Stomach (tissue), 9 donors: Measurements from ENCODE around the gene NPB. TPM values are rescaled to one million over a fixed set of nuclear protein-coding genes. Genes with fewer than 3 reads are reported as not detected.

ENCODE experiments used
- DNase-seq, 2 donors: peaks; one replicate each; pipeline versions ENCODE4 v3.0.0 to v3.0.0-alpha.2; 2013 to 2019
- H3K27ac ChIP-seq, 5 donors: fragments of 200-600 bp in 4 of 5; sonication (generic) in 4 of 5; one replicate each; pipeline ENCODE4 v1.5.1; 2013 to 2019; ENCODE audit warnings: mild to moderate bottlenecking in 1 of 5, moderate library complexity in 1 of 5
- H3K27me3 ChIP-seq, 3 donors: fragments of 200-600 bp; sonication (generic); one replicate each; pipeline ENCODE4 v1.5.1; 2017 to 2019; ENCODE audit warnings: mixed run types in 1 of 3
- H3K36me3 ChIP-seq, 4 donors: fragments of 200-600 bp; sonication (generic); 1 replicate in 3 of 4; 2 replicates in 1 of 4; pipeline ENCODE4 v1.5.1; 2016 to 2019
- H3K4me1 ChIP-seq, 4 donors: fragments of 200-600 bp; sonication (generic); one replicate each; pipeline ENCODE4 v1.5.1; 2016 to 2019
- H3K4me3 ChIP-seq, 4 donors: fragments of 200-600 bp; sonication (generic) in 3 of 4; one replicate each; pipeline ENCODE4 v1.5.1; 2016 to 2019; ENCODE audit warnings: mild to moderate bottlenecking in 1 of 4
- H3K9me3 ChIP-seq, 4 donors: fragments of 200-600 bp; sonication (generic); one replicate each; pipeline ENCODE4 v1.5.1; 2016 to 2019
- CTCF ChIP-seq, 7 experiments: fragments of 450-650 bp in 4 of 7; fragments of 200-600 bp in 3 of 7; sonication (generic) in 3 of 7; IDR thresholded peaks; one replicate each; pipeline ENCODE4 v1.5.1; 2016 to 2019; ENCODE audit warnings: antibody characterized with exemption in 7 of 7, control low read depth in 2 of 7, mild to moderate bottlenecking in 1 of 7
- EP300 ChIP-seq: sonication (generic); formaldehyde crosslinking; IDR thresholded peaks from one replicate; pipeline ENCODE4 v1.6.1; 2017; ENCODE audit warnings: antibody characterized with exemption
- POLR2A ChIP-seq, 4 donors: fragments of 450-650 bp; IDR thresholded peaks; one replicate each; pipeline ENCODE4 v1.6.1; 2016; ENCODE audit warnings: antibody characterized with exemption in 4 of 4, control low read depth in 2 of 4, mild to moderate bottlenecking in 1 of 4, moderate library complexity in 1 of 4
- POLR2AphosphoS5 ChIP-seq, 3 donors: sonication (generic); formaldehyde crosslinking; IDR thresholded peaks; one replicate each; pipeline ENCODE4 v1.6.1; 2016; ENCODE audit warnings: antibody characterized with exemption in 3 of 3
- WGBS, 5 donors: extraction: QIAGEN DNeasy Blood & Tissue Kit in 3 of 5; methylation state at CpG; one replicate each; pipeline versions ENCODE4 v1.1.5 to v1.1.7; 2013 to 2018; 5-methylcytosine and 5-hydroxymethylcytosine counted together
- intact Hi-C: fragments of 100-400 bp; cut with DNase I; formaldehyde crosslinking; loops from one replicate; pipeline ENCODE4 v1.15.1; 2023; ENCODE audit warnings: low total_unique reads
- polyA plus RNA-seq, 3 donors: library from polyadenylated mRNA; stranded (reverse); fragments of 200-250 nt; gene quantifications; one replicate each; pipeline ENCODE4 v1.2.3, GENCODE V29; 2013
- total RNA-seq, 5 donors: library from RNA; depleted of rRNA; stranded (reverse); fragments of >200 nt; gene quantifications; one replicate each; pipeline versions ENCODE4 v1.1.0 to v1.2.3, GENCODE V29; 2014 to 2016
- donor health status: healthy with polysubstance abuse.
- donor health status: Bipolar disorder and iron deficiency.
- donor health status: healthy.

NPB gene
- total and polyA plus RNA-seq, 8 donors = 0.83 to 2.0 (median 1.2) TPM; not detected in 4

GRCh38 chr17:81863123-81863675, 38.8 kb upstream of the NPB start:
- intact Hi-C loops = no loop called here
- Histone ChIP-seq H3K27me3 (no peaks in the 10 kb centered on the region), H3K36me3 (peaks cover 7 to 31% (median 28%) of the 10 kb centered on the region in 4 donors), H3K4me1 (peaks cover 66 to 87% (median 84%) of the 10 kb centered on the region in 4 donors), H3K27ac (peak overlapping the region in 4 of 5 donors; percentile 32 to 99 (median 99)), H3K9me3 (no peaks in the 10 kb centered on the region), H3K4me3 (peak overlapping the region in 1 of 4 donors; percentile 4)
- no peak for DNase-seq
- 60 to 69% (median 63%) methylated on average over 6 of the region's 6 CpGs for WGBS, 5 donors
- TF ChIP-seq POLR2AphosphoS5 (IDR thresholded peaks at IDR 0.05) = no peak

- Histone ChIP-seq H3K4me1 (peaks cover 66 to 87% (median 84%) of the 10 kb centered on the region in 4 donors), H3K27me3 (no peaks in the 10 kb centered on the region), H3K36me3 (peaks cover 13 to 31% (median 29%) of the 10 kb centered on the region in 4 donors), H3K9me3 (no peaks in the 10 kb centered on the region), H3K4me3 (no peak overlapping the region), H3K27ac (peak overlapping the region; percentile 31 to 99 (median 99))
- no peak for DNase-seq
- TF ChIP-seq POLR2AphosphoS5 (IDR thresholded peaks at IDR 0.05) (no peak), CTCF (IDR thresholded peaks at IDR 0.05) (no peak), EP300 (no peak), POLR2A (IDR thresholded peaks at IDR 0.05) (no peak)
- intact Hi-C loops = no loop called here
- WGBS, 5 donors = 60 to 68% (median 64%) methylated on average over 8 to 9 of the region's 9 CpGs
Measured at GRCh38 chr17:81863833-81864768, 37.9 kb upstream of the NPB start.

- Histone ChIP-seq H3K4me1 (peaks cover 72 to 91% (median 89%) of the 10 kb centered on the region in 4 donors), H3K27ac (peak overlapping the region; percentile 92 to 100 (median 98)), H3K9me3 (no peaks in the 10 kb centered on the region), H3K36me3 (peaks cover 22 to 38% (median 36%) of the 10 kb centered on the region in 4 donors), H3K27me3 (no peaks in the 10 kb centered on the region), H3K4me3 (no peak overlapping the region)
- intact Hi-C loops = no loop called here
- TF ChIP-seq EP300 = no peak
- TF ChIP-seq CTCF (IDR thresholded peaks at IDR 0.05) = no peak
- no peak for TF ChIP-seq POLR2A (IDR thresholded peaks at IDR 0.05)
- TF ChIP-seq POLR2AphosphoS5 (IDR thresholded peaks at IDR 0.05) = no peak
- 72 to 84% (median 81%) methylated on average over 8 of the region's 8 CpGs for WGBS, 5 donors
- DNase-seq = no peak
Measured at GRCh38 chr17:81865358-81865732, 36.7 kb upstream of the NPB start.

- H3K27ac ChIP-seq = peak overlapping the region; percentile 92 to 100 (median 98)
- TF ChIP-seq POLR2AphosphoS5 (IDR thresholded peaks at IDR 0.05) = peak in 2 of 3 donors; percentile 77 to 92
- TF ChIP-seq POLR2A (IDR thresholded peaks at IDR 0.05) = no peak
- no peaks in the 10 kb centered on the region for H3K9me3 ChIP-seq
- no peak overlapping the region for H3K4me3 ChIP-seq
- peak; percentile 73 to 97 for DNase-seq
- intact Hi-C loops = no loop called here
- no peaks in the 10 kb centered on the region for H3K27me3 ChIP-seq
- H3K36me3 ChIP-seq = peaks cover 22 to 38% (median 36%) of the 10 kb centered on the region in 4 donors
- WGBS, 5 donors = 34 to 61% (median 50%) methylated on average over 12 to 18 of the region's 18 CpGs
- H3K4me1 ChIP-seq = peaks cover 73 to 91% (median 90%) of the 10 kb centered on the region in 4 donors
Measured at GRCh38 chr17:81865733-81866439, 36.2 kb upstream of the NPB start.
